ENCODE results near the gene LBHD1. TPM values are rescaled to one million over a fixed set of nuclear protein-coding genes. Genes with fewer than 3 reads are reported as not detected.
"Not testable (repeated sequence)": the region's sequence is repeated elsewhere in the genome, so short reads cannot be mapped to it uniquely, and the experiment has no call there.

LBHD1 gene
- total RNA-seq, 2 experiments from 2014 or later = 22.6 to 26.0 TPM

DNA sequence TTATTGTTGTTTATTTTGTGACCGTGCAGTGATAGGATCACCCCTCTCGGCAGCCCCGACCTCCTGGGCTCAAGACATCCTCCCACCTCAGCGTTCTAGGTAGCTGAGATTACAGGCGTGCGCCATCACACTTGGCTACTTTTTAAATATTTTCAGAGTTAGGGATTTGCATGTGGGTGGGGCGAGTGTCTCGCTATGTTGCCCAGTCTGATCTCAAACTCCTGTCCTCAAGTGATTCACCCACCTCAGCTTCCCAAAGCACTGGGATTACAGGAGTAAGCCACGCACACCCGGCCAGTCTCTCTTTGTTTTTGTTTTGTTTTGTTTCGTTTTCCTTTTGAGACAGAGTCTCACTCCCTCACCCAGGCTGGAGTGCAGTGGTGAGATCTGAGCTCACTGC is 17.8 kb downstream of the LBHD1 start:
- H3K4me3 Mint-ChIP-seq = peak overlapping the region; percentile 48
- H3K27ac Mint-ChIP-seq = peak overlapping the region; percentile 63
- H3K27me3 Mint-ChIP-seq = no peaks in the 10 kb centered on the region
- H3K9me3 Mint-ChIP-seq = no peaks in the 10 kb centered on the region
- H3K4me1 Mint-ChIP-seq = peaks cover 20% of the 10 kb centered on the region
- H3K36me3 Mint-ChIP-seq = peaks cover 10% of the 10 kb centered on the region
- no peak for DNase-seq

DNA sequence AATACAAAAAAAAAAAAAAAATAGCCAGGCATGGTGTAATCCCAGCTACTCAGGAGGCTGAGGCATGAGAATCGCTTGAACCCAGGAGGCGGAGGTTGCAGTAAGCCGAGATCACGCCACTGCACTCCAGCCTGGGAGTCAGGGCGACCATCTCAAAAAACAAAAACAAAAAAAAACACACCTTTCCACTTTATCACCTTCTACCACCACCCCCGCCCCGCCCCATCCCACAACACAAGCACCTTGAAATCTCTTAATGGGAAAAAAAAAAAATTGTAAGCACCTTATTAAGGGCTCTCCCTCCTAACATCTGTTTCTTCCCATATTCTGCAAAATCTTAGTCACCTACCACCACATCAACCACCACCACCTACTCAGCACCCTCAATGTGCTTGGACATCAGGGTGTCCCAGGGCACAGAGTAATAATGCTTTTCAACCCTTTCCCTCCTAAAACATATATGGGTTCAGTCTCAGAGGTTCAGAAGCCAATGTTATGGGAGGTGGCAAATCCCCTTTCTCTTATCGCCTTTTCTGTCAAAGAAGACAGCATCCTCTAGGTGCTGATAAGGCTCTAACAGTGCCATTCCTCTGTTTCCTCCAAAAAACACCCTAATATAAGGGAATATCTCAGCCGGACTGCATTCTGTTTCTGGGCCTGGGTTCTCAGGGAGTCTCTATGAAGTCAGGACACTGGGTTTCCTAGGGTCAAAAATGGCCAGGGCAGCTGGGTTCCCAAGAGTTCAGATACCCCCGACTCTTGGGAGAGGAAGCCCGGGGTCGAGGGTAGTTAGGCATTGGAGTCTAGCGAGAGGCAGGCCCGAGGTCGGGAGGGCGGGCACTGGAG is 19.7 kb downstream of the LBHD1 start:
- peak overlapping the region; percentile 93 for H3K4me3 Mint-ChIP-seq
- H3K27me3 Mint-ChIP-seq = no peaks in the 10 kb centered on the region
- no peaks in the 10 kb centered on the region for H3K9me3 Mint-ChIP-seq
- peak; percentile 27 for DNase-seq
- H3K27ac Mint-ChIP-seq = peak overlapping the region; percentile 93
- peaks cover 22% of the 10 kb centered on the region for H3K4me1 Mint-ChIP-seq
- peaks cover 10% of the 10 kb centered on the region for H3K36me3 Mint-ChIP-seq

DNA sequence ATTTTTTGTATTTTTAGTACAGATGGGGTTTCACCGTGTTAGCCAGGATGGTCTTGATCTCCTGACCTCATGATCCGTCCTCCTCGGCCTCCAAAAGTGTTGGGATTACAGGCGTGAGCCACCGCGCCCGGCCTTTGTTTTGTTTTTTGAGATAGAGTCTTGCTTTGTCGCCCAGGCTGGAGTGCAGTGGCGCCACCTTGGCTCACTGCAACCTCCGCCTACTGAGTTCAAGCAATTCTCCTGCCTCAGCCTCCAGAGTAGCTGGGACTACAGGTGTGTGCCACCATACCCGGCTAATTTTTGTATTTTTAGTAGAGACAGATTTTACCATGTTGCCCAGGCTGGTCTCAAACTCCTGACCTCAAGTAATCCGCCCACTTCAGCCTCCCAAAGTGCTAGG is 21.8 kb downstream of the LBHD1 start:
- not testable (repeated sequence) for H3K27ac Mint-ChIP-seq, DNase-seq, H3K9me3 Mint-ChIP-seq, H3K4me3 Mint-ChIP-seq, H3K27me3 Mint-ChIP-seq
- H3K4me1 Mint-ChIP-seq = peaks cover 32% of the 10 kb centered on the region
- H3K36me3 Mint-ChIP-seq = peaks cover 13% of the 10 kb centered on the region

DNA sequence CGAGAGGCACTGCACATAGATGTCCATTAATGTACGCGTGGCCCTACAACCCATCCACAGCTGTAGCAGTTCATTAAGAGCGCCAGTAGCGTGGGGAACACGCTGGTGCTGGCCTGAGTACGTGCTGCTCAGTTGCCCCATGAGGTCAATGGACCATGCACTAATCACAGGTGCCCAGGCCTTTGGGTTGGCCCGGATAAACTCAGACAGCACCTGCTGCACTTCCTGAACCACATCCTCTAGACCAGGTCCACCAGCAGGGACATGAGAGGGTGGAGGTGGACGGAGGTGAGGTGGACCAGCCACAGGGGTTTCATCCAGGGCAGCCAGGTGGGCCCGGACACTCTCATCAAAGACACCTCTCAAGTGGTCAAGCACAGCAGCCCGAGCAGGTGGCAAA is 22.6 kb downstream of the LBHD1 start:
- Mint-ChIP-seq H3K27me3 (no peaks in the 10 kb centered on the region), H3K4me3 (no peak overlapping the region), H3K4me1 (peaks cover 37% of the 10 kb centered on the region), H3K27ac (no peak overlapping the region), H3K9me3 (no peaks in the 10 kb centered on the region), H3K36me3 (peaks cover 19% of the 10 kb centered on the region)
- no peak for DNase-seq

DNA sequence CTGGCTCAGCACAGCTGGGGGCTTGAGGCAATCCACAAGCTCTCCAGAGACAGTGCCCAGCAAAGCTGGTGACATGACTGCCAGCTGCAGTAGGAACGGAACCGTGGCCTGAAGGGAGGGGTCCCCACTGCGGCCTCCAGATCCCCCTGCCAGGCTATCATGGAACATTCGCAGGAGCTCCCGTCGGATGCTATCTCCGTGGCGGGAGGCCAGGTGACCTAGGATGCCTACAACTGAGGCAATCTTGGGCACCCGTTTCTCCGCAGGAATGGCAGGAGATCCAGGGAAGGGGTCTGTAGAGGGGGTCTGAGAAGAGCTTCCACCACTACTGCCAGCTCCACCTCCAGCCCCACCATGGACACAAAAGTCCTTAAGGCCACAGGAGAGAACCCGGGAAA is 23.1 kb downstream of the LBHD1 start:
- H3K4me3 Mint-ChIP-seq = no peak overlapping the region
- no peaks in the 10 kb centered on the region for H3K27me3 Mint-ChIP-seq
- no peak overlapping the region for H3K27ac Mint-ChIP-seq
- peaks cover 34% of the 10 kb centered on the region for H3K4me1 Mint-ChIP-seq
- DNase-seq = no peak
- H3K9me3 Mint-ChIP-seq = no peaks in the 10 kb centered on the region
- peaks cover 24% of the 10 kb centered on the region for H3K36me3 Mint-ChIP-seq

DNA sequence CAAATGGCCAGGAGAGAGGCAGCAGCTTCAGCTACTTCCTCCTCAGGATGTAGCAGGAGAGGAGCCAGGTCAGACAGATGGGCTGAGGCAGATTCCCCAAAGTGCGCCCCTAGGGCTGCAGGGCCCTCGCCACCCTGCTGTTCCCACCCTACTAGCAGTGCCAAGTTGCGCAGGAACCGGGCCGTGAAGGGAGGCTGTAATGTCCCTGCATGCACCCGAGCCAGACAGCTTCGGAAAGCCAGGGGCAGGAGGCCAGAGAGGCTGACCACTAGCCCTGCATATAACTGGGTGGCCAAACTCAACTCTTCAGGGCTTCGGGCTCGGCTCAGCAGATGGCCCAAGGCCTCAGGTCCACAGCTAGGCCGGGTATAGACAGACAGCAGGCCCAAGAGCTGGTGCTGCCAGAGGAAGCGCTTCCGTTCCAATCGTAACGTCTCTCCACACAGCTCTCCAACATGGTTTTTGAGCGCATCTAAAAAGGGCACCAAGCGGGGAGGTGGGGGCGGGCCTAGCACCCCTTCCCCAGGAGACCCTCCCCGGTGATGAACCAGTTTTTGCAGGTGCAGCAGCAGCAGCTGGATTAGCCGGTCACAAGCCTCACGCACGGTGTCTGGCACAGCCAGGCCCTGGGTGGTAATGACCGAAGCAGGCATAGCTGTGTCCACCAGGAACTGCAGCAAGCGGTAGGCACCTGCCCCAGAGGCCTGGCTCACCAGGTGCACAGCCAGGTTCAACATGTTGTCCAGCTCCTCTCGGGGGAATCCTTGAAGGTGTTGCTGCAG is 23.7 kb downstream of the LBHD1 start:
- Mint-ChIP-seq H3K4me3 (no peak overlapping the region), H3K9me3 (no peaks in the 10 kb centered on the region), H3K27ac (no peak overlapping the region), H3K36me3 (peaks cover 24% of the 10 kb centered on the region), H3K27me3 (no peaks in the 10 kb centered on the region), H3K4me1 (peaks cover 31% of the 10 kb centered on the region)
- no peak for DNase-seq

DNA sequence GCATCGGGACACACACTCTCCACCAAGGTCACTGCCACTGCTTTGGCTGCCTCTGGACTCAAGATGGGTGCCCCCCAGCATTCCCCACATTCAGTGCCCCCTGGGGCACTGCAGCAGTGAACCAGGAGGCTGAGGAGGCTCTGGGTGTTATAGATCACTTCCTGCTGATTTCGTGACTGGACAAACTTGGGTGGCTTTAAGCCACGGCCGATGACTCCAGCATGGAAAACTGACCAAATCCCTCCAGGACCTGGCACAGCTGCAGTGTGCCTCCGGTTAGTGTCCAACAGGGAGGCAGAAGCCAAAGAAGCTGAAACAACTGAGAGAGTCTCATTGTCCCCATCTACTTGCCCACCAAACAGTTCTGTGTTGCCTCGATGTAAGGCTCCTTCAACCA is 24.5 kb downstream of the LBHD1 start:
- Mint-ChIP-seq H3K4me3 (peak overlapping the region; percentile 34), H3K4me1 (peaks cover 30% of the 10 kb centered on the region), H3K27me3 (no peaks in the 10 kb centered on the region), H3K27ac (peak overlapping the region; percentile 60), H3K36me3 (peaks cover 26% of the 10 kb centered on the region), H3K9me3 (no peaks in the 10 kb centered on the region)
- no peak for DNase-seq

DNA sequence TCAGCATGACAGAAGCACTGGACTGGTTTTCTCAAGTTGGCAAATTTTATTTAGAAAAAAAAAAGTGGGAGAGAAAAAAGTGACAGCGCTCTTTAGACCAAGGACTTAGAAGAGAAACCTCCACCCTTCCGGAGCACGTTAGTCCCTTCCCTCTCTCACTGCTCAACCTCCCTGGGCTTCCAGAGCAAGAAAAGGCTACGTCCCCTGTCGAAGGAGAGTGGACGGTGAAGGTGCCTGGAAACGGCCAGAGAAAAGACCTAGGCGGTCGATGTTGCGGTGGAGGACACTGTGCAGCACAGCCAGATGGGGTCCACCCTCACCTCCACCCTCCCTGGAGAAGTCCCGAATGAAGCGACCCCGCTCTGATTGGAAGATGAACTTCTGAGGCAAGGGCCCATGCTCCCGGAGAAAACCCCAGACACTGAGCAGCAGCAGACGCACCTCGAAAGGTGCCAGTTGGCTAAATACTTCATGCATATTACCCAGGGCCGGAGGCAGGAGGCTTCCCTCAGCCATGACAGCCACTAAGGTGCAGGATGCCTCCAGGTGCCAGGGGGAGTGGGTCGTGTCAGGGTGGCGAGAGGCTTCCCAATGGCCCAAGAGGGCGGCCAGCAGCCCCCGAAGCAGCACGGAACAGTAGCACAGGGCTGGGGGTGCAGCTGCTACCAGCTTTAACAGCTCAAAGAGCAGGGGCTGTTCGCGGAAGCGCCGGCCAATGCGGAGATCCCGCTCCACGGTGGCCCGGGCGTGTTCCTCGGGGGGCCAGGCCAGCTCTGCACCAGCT is 25.1 kb downstream of the LBHD1 start:
- Mint-ChIP-seq H3K9me3 (no peaks in the 10 kb centered on the region), H3K4me1 (peaks cover 28% of the 10 kb centered on the region), H3K36me3 (peaks cover 27% of the 10 kb centered on the region), H3K27ac (peak overlapping the region; percentile 99), H3K4me3 (peak overlapping the region; percentile 99), H3K27me3 (no peaks in the 10 kb centered on the region)
- no peak for DNase-seq

DNA sequence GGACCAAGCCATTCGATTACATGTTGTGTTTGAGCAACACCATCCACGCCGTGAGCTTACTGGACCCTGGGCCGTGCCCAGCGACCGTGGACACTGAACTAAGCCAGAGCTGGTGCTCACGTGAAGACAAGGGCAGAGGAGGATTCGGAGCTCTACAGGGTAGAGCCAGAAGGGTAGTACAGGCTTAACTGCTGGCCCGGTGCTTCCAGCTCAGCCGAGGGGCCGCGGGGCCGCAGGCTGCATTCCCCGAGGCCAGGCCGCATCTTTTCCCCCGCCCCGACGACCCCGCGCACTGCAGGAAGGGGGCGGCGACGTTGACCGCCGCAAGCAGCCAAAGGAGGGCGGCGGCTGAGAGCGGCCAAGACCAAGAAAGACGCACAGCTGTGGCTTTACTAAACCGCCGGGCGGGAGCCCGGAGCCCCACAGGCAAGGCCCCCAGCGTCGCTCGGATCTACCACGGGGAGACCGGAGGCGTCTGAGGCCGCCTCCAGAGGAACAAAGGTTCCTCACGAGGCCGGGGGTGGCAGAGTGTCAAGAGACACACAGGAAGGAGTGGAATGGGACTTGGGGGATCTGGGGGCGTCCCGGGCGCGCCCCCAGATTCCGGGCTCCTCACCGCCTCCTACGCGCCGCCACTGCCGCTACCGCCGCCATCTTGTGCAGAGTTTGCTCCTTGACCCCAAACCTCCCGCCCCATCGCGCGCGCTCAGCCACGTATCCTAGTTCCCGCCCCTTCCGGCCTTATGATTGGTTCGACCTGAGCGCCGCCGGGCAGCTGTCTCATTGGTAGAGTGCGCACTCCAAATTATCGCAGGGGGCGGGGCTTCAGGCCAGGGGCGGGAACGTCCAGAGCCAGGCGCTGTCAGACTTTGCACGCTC is 25.9 kb downstream of the LBHD1 start, which contains the start of gene GANAB:
Gene GANAB (minus strand): TSS at position 668 of the 879 bp plus-strand sequence. CDS start 14 bp downstream, at position 654.
- DNase-seq = peak; percentile 99
- Mint-ChIP-seq H3K4me3 (peak within 1 kb of the TSS; percentile 99), H3K4me1 (peaks cover 28% of the 10 kb centered on the region), H3K36me3 (peaks cover 30% of the 10 kb centered on the region), H3K27me3 (no peaks in the 10 kb centered on the region), H3K27ac (peak within 1 kb of the TSS; percentile 99), H3K9me3 (no peaks in the 10 kb centered on the region)

DNA sequence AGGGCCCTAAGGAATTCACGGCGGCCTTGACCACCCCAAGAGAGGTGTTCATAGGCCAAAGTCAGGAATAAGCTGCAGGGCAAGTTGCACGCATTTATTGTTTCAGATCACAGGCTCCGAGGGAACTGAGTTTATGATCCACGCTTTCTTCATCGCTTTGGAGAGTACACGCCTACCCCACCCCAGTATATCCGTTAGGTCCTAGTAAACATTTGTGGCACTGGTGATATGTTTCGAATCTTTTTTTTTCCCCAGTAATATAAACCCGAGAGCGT is 26.5 kb downstream of the LBHD1 start:
- peaks cover 30% of the 10 kb centered on the region for H3K4me1 Mint-ChIP-seq
- peak overlapping the region; percentile 99 for H3K27ac Mint-ChIP-seq
- H3K36me3 Mint-ChIP-seq = peaks cover 31% of the 10 kb centered on the region
- no peak for DNase-seq
- H3K27me3 Mint-ChIP-seq = no peaks in the 10 kb centered on the region
- no peaks in the 10 kb centered on the region for H3K9me3 Mint-ChIP-seq
- peak overlapping the region; percentile 99 for H3K4me3 Mint-ChIP-seq

DNA sequence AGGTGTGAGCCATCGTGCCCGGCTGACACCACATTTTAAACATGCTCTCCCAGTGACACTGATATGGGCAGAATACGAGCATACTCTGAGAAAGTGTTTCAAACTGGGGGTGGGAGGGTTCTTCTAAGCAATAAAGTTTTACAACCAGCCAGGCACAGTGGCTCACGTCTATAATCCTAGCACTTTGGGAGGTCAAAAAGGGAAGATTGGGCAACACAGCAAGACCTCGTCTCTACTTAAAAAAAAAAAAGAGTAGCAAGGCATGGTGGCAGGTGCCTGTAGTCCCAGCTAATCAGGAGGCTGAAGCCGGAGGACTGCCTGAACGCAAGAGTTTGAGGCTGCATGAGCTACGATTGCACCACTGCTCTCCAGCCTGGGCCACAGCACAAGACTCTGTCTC is 27.8 kb downstream of the LBHD1 start:
- Mint-ChIP-seq H3K4me3 (peak overlapping the region; percentile 14), H3K9me3 (no peaks in the 10 kb centered on the region), H3K27me3 (no peaks in the 10 kb centered on the region), H3K36me3 (peaks cover 40% of the 10 kb centered on the region), H3K27ac (peak overlapping the region; percentile 38), H3K4me1 (peaks cover 38% of the 10 kb centered on the region)
- DNase-seq = no peak

DNA sequence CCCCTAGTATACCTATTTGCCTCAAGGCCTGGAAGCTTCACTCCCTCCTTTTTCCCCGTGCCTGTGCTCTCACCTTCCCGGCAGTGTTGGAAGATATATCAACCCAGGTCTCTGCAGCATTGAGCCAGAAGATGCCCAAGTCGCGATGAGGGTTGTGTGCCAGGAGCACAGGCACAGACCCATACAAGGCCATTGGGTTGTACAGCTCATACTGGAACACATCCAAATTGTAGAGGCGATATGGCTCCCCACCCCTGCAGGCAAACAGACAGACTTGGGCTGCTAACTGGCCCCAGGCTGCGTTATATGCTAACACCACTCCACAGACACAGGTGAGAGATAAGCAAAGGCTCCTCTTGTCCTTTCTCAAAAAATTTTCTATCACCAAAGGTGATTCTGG is 39.6 kb downstream of the LBHD1 start:
- no peak overlapping the region for H3K4me3 Mint-ChIP-seq
- peak overlapping the region; percentile 32 for H3K27ac Mint-ChIP-seq
- H3K9me3 Mint-ChIP-seq = no peaks in the 10 kb centered on the region
- no peaks in the 10 kb centered on the region for H3K27me3 Mint-ChIP-seq
- H3K36me3 Mint-ChIP-seq = peaks cover 51% of the 10 kb centered on the region
- DNase-seq = no peak
- H3K4me1 Mint-ChIP-seq = peaks cover 26% of the 10 kb centered on the region

DNA sequence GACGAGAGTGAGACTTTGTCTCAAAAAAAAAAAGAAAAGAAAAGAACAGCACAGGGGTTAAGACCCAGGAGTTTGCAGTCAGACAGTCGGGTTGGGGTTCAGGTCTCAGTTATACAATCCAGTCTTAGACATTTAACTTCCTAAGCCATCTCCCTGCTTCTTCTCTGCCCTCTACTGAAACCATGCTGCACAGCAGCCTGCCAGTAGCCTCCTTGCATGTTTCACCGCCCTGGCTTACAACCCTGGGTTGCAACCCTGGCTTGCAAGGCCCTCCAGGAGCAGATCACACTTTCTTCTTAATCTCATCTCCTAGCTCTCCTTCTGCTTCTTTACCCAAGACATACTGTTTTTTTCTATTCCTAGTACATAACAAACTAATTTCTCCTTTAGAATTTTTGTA is 44.4 kb downstream of the LBHD1 start:
- Mint-ChIP-seq H3K36me3 (peaks cover 44% of the 10 kb centered on the region), H3K4me3 (no peak overlapping the region), H3K27me3 (no peaks in the 10 kb centered on the region), H3K9me3 (no peaks in the 10 kb centered on the region), H3K27ac (no peak overlapping the region), H3K4me1 (peaks cover 8% of the 10 kb centered on the region)
- DNase-seq = no peak

DNA sequence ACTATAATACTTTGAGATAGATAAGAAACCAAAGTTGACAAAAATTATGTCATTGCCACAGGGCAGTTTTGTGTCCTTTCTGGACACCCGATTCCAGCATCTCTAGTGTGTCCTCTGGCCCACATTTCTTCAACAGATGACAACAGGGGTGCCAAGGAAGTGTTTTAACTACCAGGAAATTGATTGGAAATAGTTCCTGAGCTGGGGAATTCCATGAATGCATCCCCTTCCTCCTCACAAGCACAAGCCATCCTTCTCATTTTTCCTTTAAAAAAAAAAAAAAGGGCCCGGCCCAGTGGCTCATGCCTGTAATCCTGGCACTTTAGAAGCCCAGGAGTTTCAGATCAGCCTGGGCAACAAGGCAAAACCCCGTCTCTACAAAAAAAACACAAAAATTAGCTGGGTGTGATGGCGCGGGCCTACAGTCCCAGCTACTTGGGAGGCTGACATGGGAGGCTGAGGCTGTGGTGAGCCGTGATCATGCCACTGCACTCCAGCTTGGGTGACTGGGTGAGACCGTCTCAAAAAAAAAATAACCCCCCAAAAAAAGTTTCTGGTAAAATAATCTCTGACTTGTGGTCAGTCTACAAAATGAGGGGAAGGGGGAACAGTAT is 49.5 kb downstream of the LBHD1 start:
- no peak for DNase-seq
- H3K4me3 Mint-ChIP-seq = peak overlapping the region; percentile 76
- H3K36me3 Mint-ChIP-seq = peaks cover 50% of the 10 kb centered on the region
- H3K27ac Mint-ChIP-seq = peak overlapping the region; percentile 95
- H3K27me3 Mint-ChIP-seq = no peaks in the 10 kb centered on the region
- H3K4me1 Mint-ChIP-seq = peaks cover 28% of the 10 kb centered on the region
- no peaks in the 10 kb centered on the region for H3K9me3 Mint-ChIP-seq

Data from activated naive CD8-positive, alpha-beta T cell treated with anti-CD3 and anti-CD28 coated beads for 36 hours (primary cell).